ENCODE measurements around the gene PCCA. TPM values are rescaled to one million over a fixed set of nuclear protein-coding genes. Genes with fewer than 3 reads are reported as not detected.
"Not testable (repeated sequence)": the region's sequence is repeated elsewhere in the genome, so short reads cannot be mapped to it uniquely, and the experiment has no call there.

The PCCA gene
- total and polyA plus RNA-seq, 2 experiments from 2014 or later, result 41.9 to 46.6 TPM

GRCh38 chr13:100140441-100140840, 51.5 kb downstream of the PCCA start:
- H3K27me3 Mint-ChIP-seq (ENCODE audit: insufficient read depth, low read depth, poor library complexity), result no peaks in the 10 kb centered on the region
- no peak overlapping the region for H3K4me2 ChIP-seq
- H3K4me1 Mint-ChIP-seq, result peaks cover 17% of the 10 kb centered on the region
- H3K9me3 Mint-ChIP-seq, result peaks cover 2% of the 10 kb centered on the region; the same call in 1 of the 3 replicates
- peaks cover 30% of the 10 kb centered on the region for H3K79me2 ChIP-seq (replicated peaks; ENCODE audit: insufficient read depth)
- 0 out of 2 replicates have a peak overlapping the region, but pooled peaks have one; percentile 34 for H3K27ac ChIP-seq (ENCODE audit: low read depth)
- TF ChIP-seq, protein P1, sequence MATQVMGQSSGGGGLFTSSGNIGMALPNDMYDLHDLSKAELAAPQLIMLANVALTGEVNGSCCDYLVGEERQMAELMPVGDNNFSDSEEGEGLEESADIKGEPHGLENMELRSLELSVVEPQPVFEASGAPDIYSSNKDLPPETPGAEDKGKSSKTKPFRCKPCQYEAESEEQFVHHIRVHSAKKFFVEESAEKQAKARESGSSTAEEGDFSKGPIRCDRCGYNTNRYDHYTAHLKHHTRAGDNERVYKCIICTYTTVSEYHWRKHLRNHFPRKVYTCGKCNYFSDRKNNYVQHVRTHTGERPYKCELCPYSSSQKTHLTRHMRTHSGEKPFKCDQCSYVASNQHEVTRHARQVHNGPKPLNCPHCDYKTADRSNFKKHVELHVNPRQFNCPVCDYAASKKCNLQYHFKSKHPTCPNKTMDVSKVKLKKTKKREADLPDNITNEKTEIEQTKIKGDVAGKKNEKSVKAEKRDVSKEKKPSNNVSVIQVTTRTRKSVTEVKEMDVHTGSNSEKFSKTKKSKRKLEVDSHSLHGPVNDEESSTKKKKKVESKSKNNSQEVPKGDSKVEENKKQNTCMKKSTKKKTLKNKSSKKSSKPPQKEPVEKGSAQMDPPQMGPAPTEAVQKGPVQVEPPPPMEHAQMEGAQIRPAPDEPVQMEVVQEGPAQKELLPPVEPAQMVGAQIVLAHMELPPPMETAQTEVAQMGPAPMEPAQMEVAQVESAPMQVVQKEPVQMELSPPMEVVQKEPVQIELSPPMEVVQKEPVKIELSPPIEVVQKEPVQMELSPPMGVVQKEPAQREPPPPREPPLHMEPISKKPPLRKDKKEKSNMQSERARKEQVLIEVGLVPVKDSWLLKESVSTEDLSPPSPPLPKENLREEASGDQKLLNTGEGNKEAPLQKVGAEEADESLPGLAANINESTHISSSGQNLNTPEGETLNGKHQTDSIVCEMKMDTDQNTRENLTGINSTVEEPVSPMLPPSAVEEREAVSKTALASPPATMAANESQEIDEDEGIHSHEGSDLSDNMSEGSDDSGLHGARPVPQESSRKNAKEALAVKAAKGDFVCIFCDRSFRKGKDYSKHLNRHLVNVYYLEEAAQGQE (IDR thresholded peaks at IDR 0.05; ENCODE audit: unreplicated experiment), result no peak
- TF ChIP-seq NANOG (IDR thresholded peaks at IDR 0.05; ENCODE audit: borderline replicate concordance) (no peak), EZH2phosphoT487 (IDR thresholded peaks at IDR 0.05; ENCODE audit: unreplicated experiment) (no peak), ZNF331 (CRISPR knock-in tag; IDR thresholded peaks at IDR 0.05; ENCODE audit: low read depth) (no peak), STAT1 (IDR thresholded peaks at IDR 0.05; ENCODE audit: unreplicated experiment) (no peak), POLR2AphosphoS5 (IDR thresholded peaks at IDR 0.05; ENCODE audit: low read depth) (no peak)
- H3K27me3 ChIP-seq (ENCODE audit: insufficient read depth), result no peaks in the 10 kb centered on the region
- H3K36me3 ChIP-seq (ENCODE audit: insufficient read depth), result no peaks in the 10 kb centered on the region
- H3K4me3 Mint-ChIP-seq, result no peak overlapping the region
- no peaks in the 10 kb centered on the region for H3F3A ChIP-seq (replicated peaks; ENCODE audit: low read depth)
- H2AFZ ChIP-seq, result no peak overlapping the region
- DNase-seq (ENCODE audit: low spot score) (no peak), ATAC-seq (no peak)
- no peaks in the 10 kb centered on the region for H3K9me2 ChIP-seq (ENCODE audit: insufficient read depth)
- no peak overlapping the region for H3K4me3 ChIP-seq
- no peak overlapping the region for H3K27ac Mint-ChIP-seq
- H3K36me3 Mint-ChIP-seq (ENCODE audit: low read depth), result peaks cover 13% of the 10 kb centered on the region
- no peaks in the 10 kb centered on the region for H4K20me1 ChIP-seq (replicated peaks; ENCODE audit: insufficient read depth)
- peaks cover 4% of the 10 kb centered on the region; the same call in 1 of the 2 replicates for H3K4me1 ChIP-seq (ENCODE audit: insufficient read depth)

DNA sequence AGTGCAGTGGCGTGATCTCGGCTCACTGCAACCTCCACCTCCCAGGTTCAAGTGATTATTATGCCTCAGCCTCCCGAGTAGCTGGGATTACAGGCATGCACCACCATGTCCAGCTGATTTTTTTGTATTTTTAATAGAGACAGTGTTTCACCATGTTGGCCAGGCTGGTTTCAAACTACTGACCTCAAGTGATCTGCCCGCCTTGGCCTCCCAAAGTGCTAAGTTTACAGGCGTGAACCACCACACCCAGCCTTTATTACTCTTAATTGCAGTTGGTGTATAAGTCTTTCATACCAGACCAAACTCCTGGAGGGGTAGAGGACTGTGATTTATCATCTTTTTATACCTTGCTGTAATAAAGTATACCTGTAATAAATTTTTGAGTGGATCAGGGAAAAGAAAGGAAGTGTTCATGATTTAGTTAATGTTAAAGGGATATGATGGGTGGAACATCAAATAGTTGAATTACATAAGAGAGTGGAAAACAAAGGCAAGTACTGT, 52.6 kb downstream of the PCCA start:
- Mint-ChIP-seq H3K4me1 (peaks cover 18% of the 10 kb centered on the region), H3K36me3 (ENCODE audit: low read depth) (peaks cover 14% of the 10 kb centered on the region)
- H3K4me1 ChIP-seq (ENCODE audit: insufficient read depth); H3K27me3 Mint-ChIP-seq (ENCODE audit: insufficient read depth, low read depth, poor library complexity); H2AFZ ChIP-seq; H4K20me1 ChIP-seq (replicated peaks; ENCODE audit: insufficient read depth); H3K27me3 ChIP-seq (ENCODE audit: insufficient read depth); DNase-seq (ENCODE audit: low spot score); H3K4me3 ChIP-seq; H3K9me2 ChIP-seq (ENCODE audit: insufficient read depth); H3K36me3 ChIP-seq (ENCODE audit: insufficient read depth); H3K4me2 ChIP-seq; H3K9me3 Mint-ChIP-seq; ATAC-seq; H3K4me3 Mint-ChIP-seq; H3K27ac ChIP-seq (ENCODE audit: low read depth); H3F3A ChIP-seq (replicated peaks; ENCODE audit: low read depth); H3K27ac Mint-ChIP-seq: not testable (repeated sequence)
- peaks cover 28% of the 10 kb centered on the region for H3K79me2 ChIP-seq (replicated peaks; ENCODE audit: insufficient read depth)

DNA sequence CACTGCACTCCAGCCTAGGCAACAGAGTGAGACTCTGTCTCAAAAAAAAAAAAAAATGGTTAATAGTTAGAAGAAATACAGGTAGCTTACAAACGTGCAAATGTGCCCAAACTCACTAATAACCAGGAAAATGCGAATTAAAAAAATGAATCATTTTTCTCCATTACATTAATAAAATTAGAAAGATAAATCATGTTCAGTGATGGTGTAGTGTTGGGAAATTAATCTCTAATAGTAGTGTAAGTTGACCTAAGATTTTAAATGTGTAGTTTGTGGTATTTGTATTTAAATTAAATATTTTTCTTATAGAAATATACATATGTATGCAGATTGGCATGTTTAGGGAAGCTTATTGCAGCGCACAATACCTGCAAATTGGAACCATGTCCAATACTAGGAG, 57.6 kb downstream of the PCCA start:
- Histone ChIP-seq H4K20me1 (replicated peaks; ENCODE audit: insufficient read depth) (no peaks in the 10 kb centered on the region), H2AFZ (no peak overlapping the region), H3K4me1 (ENCODE audit: insufficient read depth) (peaks cover 20% of the 10 kb centered on the region), H3F3A (replicated peaks; ENCODE audit: low read depth) (no peaks in the 10 kb centered on the region), H3K4me3 (no peak overlapping the region), H3K4me2 (no peak overlapping the region), H3K36me3 (ENCODE audit: insufficient read depth) (no peaks in the 10 kb centered on the region), H3K79me2 (replicated peaks; ENCODE audit: insufficient read depth) (peaks cover 15% of the 10 kb centered on the region; the same call in 1 of the 2 replicates), H3K9me2 (ENCODE audit: insufficient read depth) (no peaks in the 10 kb centered on the region), H3K27me3 (ENCODE audit: insufficient read depth) (no peaks in the 10 kb centered on the region), H3K27ac (ENCODE audit: low read depth) (peak overlapping the region; percentile 92)
- H3K27ac Mint-ChIP-seq, result no peak overlapping the region
- H3K4me1 Mint-ChIP-seq, result peaks cover 28% of the 10 kb centered on the region
- peaks cover 3% of the 10 kb centered on the region; the same call in 1 of the 3 replicates for H3K9me3 Mint-ChIP-seq
- no peak overlapping the region for H3K4me3 Mint-ChIP-seq
- H3K36me3 Mint-ChIP-seq (ENCODE audit: low read depth), result peaks cover 20% of the 10 kb centered on the region
- DNase-seq (ENCODE audit: low spot score) (no peak), ATAC-seq (no peak)
- H3K27me3 Mint-ChIP-seq (ENCODE audit: insufficient read depth, low read depth, poor library complexity), result no peaks in the 10 kb centered on the region
- TF ChIP-seq CREB1 (CRISPR knock-in tag; IDR thresholded peaks at IDR 0.05; ENCODE audit: low read depth) (no peak), POLR2AphosphoS5 (IDR thresholded peaks at IDR 0.05; ENCODE audit: low read depth) (no peak), NANOG (IDR thresholded peaks at IDR 0.05; ENCODE audit: borderline replicate concordance) (no peak)
- TF ChIP-seq, protein P2, sequence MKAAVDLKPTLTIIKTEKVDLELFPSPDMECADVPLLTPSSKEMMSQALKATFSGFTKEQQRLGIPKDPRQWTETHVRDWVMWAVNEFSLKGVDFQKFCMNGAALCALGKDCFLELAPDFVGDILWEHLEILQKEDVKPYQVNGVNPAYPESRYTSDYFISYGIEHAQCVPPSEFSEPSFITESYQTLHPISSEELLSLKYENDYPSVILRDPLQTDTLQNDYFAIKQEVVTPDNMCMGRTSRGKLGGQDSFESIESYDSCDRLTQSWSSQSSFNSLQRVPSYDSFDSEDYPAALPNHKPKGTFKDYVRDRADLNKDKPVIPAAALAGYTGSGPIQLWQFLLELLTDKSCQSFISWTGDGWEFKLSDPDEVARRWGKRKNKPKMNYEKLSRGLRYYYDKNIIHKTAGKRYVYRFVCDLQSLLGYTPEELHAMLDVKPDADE (IDR thresholded peaks at IDR 0.05), result no peak

All from GM23338 (cell line).